NCI-H2196 (cell line): ENCODE data around the gene GFRA1.

Source experiments
- DNase-seq: peaks from one replicate; lab custom pipeline; 2025; ENCODE audit not compliant: unreplicated experiment; lab: John Stamatoyannopoulos, UW

The GFRA1 gene

DNA sequence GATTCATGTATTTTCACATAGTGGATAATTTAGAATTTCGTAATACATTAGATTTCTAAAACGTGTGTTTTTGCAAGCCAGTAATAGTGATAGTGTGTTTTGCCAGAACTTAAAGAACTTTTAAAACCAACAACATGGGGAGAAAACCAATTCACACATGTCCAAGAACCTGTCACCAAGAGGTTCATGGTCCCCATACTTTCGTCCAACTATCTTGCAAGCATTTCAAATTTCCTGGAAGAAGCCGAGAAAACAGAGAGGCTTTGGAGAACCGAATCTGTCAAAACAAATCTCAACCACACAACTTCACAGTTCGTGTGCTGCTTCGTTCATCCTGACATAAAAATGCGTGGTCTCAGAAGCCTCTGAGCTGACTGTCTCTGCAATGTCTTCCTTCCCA lies 31.9 kb downstream of the GFRA1 start:
- DNase-seq, result no peak

DNA sequence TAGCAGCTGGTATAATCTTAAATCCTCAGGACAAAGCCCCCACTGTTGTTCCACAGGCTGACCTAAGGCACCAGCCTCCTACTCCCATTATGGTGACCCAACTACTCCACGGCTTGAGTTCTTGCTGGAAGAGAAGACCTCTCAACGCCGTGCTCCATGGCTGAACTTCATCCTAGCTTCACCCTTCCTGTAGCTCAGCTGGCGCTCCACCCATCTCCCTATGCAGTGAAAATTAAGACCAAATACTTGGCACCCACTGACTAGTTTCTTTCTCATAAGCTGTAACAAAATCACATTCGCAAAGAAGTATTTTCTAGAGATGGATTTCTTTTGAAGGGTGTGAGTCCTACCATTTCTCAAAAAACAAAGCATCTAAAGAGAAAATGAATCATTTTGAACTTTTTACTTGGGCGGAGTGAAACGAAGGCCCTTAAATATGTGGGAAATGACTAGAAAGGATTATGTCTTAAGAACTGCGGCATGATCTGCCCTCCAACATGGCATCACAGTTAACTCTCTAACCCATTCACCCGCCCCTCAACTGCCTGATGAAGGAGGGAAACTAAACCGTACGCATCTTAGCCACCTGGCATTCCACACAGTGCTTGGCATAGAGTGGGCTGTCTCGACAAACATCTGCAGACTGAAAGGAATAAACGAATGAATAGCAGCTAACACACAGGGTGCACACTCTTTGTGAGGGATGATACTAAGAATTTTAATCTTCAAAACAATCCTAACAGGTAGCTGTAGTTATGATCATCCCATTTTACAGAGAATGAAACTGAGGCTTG lies 32.7 kb downstream of the GFRA1 start:
- DNase-seq, result no peak

DNA sequence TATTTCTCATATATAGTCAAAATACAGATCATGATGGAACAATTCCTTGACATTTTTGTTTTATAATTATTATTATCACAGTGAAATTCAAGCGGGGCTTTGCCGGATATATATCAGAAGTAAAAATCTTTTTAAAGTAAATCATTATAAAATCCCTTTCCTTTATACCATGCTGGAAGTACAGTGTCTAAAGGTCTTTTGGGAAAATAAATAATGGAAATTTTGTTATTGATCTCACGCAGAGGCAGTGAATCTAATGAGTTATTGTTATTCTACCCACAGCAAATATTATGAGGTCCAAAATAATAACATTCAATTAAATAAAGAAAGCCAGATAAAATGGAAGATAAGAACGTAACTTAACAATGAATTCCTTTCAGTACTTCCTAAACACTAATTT lies 33.8 kb downstream of the GFRA1 start:
- no peak for DNase-seq

- no peak for DNase-seq
Measured at GRCh38 chr10:116237970-116238369, 35.0 kb downstream of the GFRA1 start.

DNA sequence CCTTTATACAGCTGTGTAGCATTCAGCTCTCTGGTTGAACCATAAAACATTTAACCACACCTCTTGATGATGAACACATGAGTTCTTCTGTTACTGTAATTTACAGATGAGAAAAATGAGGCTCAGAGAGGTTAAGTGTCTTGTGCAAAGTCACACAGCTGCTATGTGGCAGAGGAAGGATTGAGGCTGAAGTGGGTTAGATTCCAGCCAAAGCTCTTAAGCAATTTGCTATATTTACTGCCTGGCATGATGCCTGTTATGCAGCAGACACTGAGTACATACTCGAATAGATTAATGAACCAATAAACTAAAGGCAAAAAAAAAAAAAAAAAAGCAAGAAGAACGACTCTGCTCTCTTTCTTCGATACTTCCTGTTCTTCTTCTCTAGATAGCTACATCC lies 35.7 kb downstream of the GFRA1 start:
- DNase-seq, result no peak

DNA sequence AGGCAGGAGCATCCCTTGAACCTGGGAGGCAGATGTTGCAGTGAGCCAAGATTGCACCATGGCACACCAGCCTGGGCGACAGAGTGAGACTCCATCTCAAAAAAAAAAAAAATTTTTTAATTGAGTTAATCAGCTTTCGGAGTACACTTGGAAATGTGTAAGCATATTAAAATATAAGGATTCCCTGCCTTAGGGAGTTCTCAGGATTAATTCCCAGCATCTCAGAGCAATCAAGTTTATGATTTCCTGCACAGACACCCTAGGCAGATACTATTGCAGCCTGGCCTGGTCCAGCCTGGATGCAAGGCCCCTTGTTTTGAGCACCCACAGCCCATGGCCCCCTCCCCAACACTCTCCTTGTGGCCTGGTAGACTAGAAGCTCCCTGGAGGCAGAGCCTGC lies 39.8 kb downstream of the GFRA1 start:
- DNase-seq, result no peak

DNA sequence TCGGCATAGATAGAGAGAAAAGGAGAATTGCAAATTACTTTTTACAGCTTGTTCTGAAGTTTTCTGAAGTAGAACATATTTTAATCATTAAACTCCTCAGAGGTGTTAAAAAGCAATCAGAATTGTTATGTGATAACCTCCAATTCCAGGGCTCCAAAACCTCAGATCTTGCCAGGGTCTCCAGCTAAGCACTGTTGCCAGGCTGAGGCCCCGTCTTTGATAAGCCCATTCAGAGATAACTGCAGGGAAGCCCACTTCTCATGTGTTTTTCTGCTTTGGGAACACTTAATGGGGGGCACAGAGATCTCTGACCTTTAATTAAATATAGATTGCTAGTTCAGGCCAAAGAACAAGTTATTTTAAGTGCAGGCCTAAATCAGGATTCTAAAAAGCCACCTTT lies 40.4 kb downstream of the GFRA1 start:
- no peak for DNase-seq

DNA sequence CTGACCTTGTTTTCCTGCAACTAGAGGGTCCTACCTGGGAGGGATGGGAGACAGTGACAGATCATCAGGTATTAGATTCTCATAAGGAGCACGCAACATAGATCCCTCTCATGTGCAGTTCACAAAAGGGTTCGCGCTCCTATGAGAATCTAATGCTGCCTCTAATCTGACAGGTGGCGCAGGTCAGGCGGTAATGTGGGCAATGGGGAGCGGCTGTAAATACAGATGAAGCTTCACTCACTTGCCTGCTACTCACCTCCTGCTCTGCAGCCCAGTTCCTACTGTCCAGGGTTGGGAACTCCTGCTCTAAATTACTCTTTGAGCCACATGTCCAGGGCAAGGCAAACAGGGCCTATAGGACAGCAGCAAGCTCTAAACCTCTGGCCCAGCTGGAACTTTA lies 46.2 kb downstream of the GFRA1 start:
- DNase-seq, result no peak

DNA sequence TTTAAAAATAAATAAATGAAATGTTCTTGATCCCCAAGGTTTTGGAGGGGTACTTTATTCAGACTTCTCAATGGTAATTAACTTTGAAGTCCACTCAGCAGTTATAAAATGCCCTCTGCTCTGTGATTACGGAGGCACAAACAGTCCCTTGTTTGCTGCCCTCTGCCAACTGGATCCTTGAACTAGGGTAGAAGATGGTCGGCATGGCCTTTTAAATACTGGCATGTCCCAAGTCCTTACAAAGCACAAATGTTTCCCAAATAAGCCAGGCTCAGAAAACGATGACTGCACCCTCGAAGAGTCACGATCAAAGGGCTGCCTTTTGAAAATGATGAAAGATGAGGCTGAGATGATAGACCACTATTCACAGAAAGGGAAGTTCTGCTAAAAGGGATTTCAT lies 47.0 kb downstream of the GFRA1 start:
- no peak for DNase-seq

GRCh38 chr10:116223289-116223688 lies 49.7 kb downstream of the GFRA1 start:
- no peak for DNase-seq

GRCh38 chr10:116221053-116221452 lies 52.0 kb downstream of the GFRA1 start:
- no peak for DNase-seq

DNA sequence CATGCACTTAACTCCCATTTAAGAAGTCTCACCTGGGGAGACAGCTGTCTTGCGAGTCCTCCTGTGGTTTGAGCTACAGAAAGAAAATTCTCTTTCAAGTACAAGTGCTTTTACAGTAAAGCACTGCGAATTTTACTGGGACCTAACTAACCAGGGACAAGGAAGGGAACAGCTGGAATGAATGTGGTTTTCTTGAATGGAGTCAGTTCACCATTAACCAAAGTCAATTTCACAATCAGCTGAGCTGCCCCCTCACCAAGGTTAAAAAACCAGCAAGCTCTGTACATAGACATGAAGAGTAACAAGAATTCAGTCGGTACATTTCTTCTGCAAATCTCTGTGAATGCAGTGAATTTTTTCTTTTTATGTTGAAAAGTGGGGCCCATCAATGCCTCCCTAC lies 56.3 kb downstream of the GFRA1 start:
- DNase-seq, result no peak

DNA sequence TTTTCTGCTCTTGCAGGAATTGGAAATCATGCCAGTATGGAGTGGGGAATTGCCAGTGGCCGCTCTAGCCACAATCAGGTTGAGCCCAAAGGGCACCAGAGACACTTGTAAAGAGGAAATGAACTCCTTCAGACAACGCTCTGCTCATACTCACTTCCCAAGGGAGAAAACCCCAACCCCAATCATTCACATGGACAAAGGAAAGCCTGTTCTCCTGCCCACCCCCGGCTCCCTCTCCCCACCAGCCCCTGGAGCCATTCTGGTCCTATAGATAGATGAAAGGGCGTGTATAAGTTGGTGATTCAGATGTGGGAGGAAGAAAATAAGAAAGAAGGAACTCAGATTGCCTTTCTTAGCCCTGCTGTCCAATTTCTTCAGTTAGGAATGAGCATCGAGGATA lies 57.4 kb downstream of the GFRA1 start:
- no peak for DNase-seq

DNA sequence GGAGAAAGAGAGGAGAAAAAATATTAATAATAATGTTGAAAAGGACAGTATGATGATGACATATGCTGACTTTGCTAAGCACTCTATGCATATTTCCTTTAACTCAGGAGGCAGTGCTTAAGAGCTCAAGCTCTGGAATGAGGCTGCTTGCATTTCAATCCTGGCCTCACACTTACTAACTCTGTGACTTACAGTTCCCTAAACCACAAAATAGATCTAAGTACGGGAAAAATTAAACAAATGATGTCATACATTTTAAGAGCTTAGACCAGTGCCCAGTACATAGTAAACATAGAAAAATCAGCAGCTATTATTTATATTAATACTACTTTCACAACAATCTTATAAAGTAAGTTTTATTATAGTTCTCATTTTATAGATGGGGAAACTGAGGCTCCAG lies 61.3 kb downstream of the GFRA1 start:
- DNase-seq, result no peak

GRCh38 chr10:116210588-116211346 lies 62.2 kb downstream of the GFRA1 start:
- DNase-seq, result no peak

GRCh38 chr10:116209781-116210180 lies 63.2 kb downstream of the GFRA1 start:
- no peak for DNase-seq

DNA sequence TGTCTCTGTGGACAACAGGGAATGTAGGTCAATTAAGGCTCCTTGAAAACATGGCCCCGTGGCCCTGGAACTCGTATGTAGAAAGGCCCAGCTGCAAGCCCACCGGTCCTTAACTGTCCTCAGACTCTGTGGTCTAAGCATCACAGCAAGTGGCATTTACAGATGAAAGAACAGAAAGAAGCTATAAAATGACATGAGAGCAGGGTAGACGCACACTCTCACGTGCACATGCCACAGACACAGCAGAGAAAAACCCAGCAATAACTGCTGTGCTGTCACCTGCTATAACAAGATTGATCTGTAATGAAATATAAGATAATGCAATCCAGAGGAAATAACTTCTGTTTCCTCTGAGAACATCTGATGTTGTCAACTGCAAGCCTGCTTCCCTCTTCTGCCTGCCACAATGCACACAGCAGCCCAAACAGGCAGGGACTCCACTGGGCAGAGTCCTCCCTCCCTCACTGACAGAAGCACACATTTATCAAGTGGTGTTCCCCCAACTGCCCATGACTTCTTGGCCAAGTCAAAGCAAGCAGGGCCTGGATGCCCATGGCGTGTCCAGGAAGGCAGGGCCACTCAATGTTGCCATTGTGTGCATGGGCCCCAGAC lies 63.9 kb downstream of the GFRA1 start:
- DNase-seq, result no peak

- no peak for DNase-seq
Measured at GRCh38 chr10:116207690-116208089, 65.3 kb downstream of the GFRA1 start.

GRCh38 chr10:116203661-116204060 lies 69.3 kb downstream of the GFRA1 start:
- no peak for DNase-seq

- no peak for DNase-seq
Measured at GRCh38 chr10:116201670-116202430, 71.2 kb downstream of the GFRA1 start.

DNA sequence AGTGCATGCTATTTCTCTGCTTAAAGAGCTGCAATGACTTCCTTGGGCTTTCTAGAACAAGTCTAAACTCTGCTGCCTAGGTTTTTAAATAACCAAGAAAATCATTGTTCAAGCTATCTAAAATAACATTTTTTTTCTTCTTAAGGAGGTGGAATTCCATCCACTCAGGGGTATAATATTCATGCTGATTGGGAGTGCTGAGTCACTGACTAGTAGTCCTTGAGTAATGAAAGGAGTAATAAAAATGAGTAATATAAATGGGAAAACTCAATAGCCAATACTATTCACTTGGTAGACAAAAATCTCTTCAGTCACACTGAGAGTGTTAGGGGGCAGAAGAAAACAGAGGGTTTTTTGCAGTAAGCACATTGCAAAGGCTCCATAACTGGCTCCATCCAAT lies 72.0 kb downstream of the GFRA1 start:
- no peak for DNase-seq

- no peak for DNase-seq
Measured at GRCh38 chr10:116198676-116199035, 74.3 kb downstream of the GFRA1 start.
